ENCODE measurements around the gene TFPI. TPM values are rescaled to one million over a fixed set of nuclear protein-coding genes. Genes with fewer than 3 reads are reported as not detected.

Gene TFPI
- total RNA-seq, 2 donors from 2014 or later: 63.5 to 86.8 TPM

DNA sequence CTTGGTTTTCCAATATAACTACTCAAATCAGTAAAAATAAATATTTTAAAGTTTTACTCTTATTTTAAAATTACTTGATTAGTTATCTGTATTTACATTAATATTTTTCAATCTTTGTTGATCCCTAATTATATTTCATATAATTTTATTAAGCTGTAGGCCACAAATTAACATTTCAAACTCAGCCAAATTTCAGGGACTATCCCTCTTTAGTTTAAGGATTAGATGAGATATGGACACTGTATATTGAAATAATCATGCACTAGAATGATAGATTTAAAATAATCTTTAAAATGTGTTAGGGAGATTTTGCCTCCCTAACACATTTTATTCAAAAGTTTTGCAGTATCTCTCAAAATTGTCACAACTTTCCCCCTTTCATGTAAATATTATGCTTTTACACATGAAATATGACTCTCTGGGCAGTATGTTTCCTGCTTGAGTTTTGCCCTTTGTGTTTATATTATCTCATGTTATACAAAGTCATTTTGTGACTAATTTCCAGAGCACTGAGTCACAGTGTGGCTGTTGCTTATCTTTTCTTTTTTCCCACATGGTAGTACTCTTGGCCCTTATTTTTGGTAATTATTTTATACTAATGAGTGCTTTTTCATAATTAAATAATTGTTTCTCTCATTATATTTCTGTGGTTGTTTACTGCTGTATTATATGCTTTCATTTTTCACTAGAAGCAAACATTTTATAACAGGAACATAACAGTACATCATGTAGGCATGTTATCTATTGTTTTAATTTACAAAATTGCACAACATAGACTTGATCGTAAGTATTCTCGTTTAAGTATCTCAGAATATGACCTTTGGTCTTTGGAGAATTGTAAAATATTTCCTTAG lies 1.2 kb downstream of the TFPI start:
- peak overlapping the region; percentile 71 for H3K4me3 ChIP-seq
- ATAC-seq (ENCODE audit: insufficient number of reproducible peaks, low FRiP score, low read depth) (no peak), DNase-seq (ENCODE audit: low spot score) (no peak)
- H3K27me3 ChIP-seq (replicated peaks; ENCODE audit: insufficient read depth): no peaks in the 10 kb centered on the region
- H3K27ac ChIP-seq: peak overlapping the region in 1 of 2 donors; percentile 17
- TF ChIP-seq CTCF (IDR thresholded peaks at IDR 0.05): no peak
- H3K9me3 ChIP-seq: no peaks in the 10 kb centered on the region
- peaks cover 0 to 9% of the 10 kb centered on the region in 2 donors for H3K4me1 ChIP-seq (ENCODE audit: control insufficient read depth in 1 of 2, low read depth in 2 of 2)
- H3K36me3 ChIP-seq: no peaks in the 10 kb centered on the region

DNA sequence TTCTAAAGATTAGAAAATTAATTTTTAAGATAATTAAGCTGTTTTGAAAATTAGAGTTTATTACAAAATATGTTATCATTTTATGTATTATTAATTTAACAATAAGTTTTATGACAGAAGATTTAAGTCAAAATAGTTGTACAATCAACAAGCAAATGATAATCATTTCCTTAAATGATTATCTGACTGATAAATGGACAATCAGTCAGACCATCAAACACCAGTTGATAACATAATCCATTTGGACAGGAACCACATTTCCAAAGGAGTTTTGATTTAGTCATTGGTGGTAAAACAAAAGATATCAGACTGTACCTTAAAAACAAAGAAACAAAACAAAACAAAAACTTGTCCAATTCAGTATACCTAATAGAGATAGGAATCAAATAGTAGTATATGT lies 1.9 kb downstream of the TFPI start:
- Histone ChIP-seq H3K9me3 (no peaks in the 10 kb centered on the region), H3K4me3 (peak overlapping the region; percentile 71), H3K4me1 (ENCODE audit: control insufficient read depth in 1 of 2, low read depth in 2 of 2) (peaks cover 0 to 9% of the 10 kb centered on the region in 2 donors), H3K27me3 (replicated peaks; ENCODE audit: insufficient read depth) (no peaks in the 10 kb centered on the region), H3K27ac (no peak overlapping the region), H3K36me3 (no peaks in the 10 kb centered on the region)
- DNase-seq (ENCODE audit: low spot score) (no peak), ATAC-seq (ENCODE audit: insufficient number of reproducible peaks, low FRiP score, low read depth) (no peak)
- TF ChIP-seq CTCF (IDR thresholded peaks at IDR 0.05): no peak

GRCh38 chr2:187550857-187551256 lies 3.4 kb downstream of the TFPI start:
- H3K4me1 ChIP-seq (ENCODE audit: control insufficient read depth in 1 of 2, low read depth in 2 of 2): peaks cover 0 to 9% of the 10 kb centered on the region in 2 donors
- H3K27me3 ChIP-seq (replicated peaks; ENCODE audit: insufficient read depth): no peaks in the 10 kb centered on the region
- DNase-seq (ENCODE audit: low spot score) (no peak), ATAC-seq (ENCODE audit: insufficient number of reproducible peaks, low FRiP score, low read depth) (no peak)
- H3K36me3 ChIP-seq: no peaks in the 10 kb centered on the region
- H3K27ac ChIP-seq: peak overlapping the region in 1 of 2 donors; percentile 9
- no peak for TF ChIP-seq CTCF (IDR thresholded peaks at IDR 0.05)
- no peaks in the 10 kb centered on the region for H3K9me3 ChIP-seq
- H3K4me3 ChIP-seq: peak overlapping the region; percentile 39

DNA sequence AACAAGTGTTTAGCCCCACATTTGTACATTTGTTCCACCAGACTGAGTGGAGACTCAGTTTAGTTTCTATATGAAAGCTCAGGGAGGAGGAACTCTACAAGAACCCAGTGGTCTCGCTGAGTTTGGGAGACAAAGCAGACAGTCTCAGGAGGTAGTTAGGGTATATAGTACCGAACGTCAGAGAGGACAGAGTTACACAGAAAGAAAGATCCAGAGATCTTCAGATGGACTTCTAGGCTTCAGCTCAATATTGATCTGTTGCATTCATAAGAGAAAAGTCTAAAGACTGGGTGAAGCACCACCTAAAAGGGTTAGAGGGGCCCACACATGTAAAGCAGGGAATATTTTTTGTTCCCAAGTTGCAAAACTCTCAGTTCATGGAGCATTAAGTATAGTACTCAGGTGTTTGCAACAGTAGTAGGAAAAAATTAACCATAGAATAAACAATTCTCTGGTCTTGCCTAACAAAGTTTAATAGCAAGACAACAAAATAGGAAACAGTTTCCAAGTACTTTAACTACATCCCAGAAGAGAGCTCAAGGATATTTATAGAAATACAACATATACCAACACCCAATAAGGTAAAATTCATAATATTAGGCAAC lies 4.2 kb downstream of the TFPI start:
- Histone ChIP-seq H3K36me3 (no peaks in the 10 kb centered on the region), H3K4me3 (peak overlapping the region; percentile 5), H3K4me1 (ENCODE audit: control insufficient read depth in 1 of 2, low read depth in 2 of 2) (peaks cover under 1 to 9% of the 10 kb centered on the region in 2 donors), H3K27me3 (replicated peaks; ENCODE audit: insufficient read depth) (no peaks in the 10 kb centered on the region), H3K27ac (peak overlapping the region in 1 of 2 donors; percentile 16), H3K9me3 (no peaks in the 10 kb centered on the region)
- ATAC-seq (ENCODE audit: insufficient number of reproducible peaks, low FRiP score, low read depth) (no peak), DNase-seq (ENCODE audit: low spot score) (no peak)
- TF ChIP-seq CTCF (IDR thresholded peaks at IDR 0.05): no peak

GRCh38 chr2:187549193-187549592 lies 5.0 kb downstream of the TFPI start:
- ATAC-seq (ENCODE audit: insufficient number of reproducible peaks, low FRiP score, low read depth): no peak
- DNase-seq (ENCODE audit: low spot score): no peak
- Histone ChIP-seq H3K4me1 (ENCODE audit: control insufficient read depth in 1 of 2, low read depth in 2 of 2) (peaks cover 5 to 9% of the 10 kb centered on the region in 2 donors), H3K9me3 (no peaks in the 10 kb centered on the region), H3K4me3 (no peak overlapping the region), H3K36me3 (no peaks in the 10 kb centered on the region), H3K27ac (peak overlapping the region in 1 of 2 donors; percentile 16), H3K27me3 (replicated peaks; ENCODE audit: insufficient read depth) (peaks cover 4% of the 10 kb centered on the region)
- no peak for TF ChIP-seq CTCF (IDR thresholded peaks at IDR 0.05)
